Measurements from ENCODE around the gene EEFSEC. TPM values are rescaled to one million over a fixed set of nuclear protein-coding genes. Genes with fewer than 3 reads are reported as not detected.

EEFSEC gene
- total RNA-seq, 1 donor from 2014 or later: 7.1 TPM

DNA sequence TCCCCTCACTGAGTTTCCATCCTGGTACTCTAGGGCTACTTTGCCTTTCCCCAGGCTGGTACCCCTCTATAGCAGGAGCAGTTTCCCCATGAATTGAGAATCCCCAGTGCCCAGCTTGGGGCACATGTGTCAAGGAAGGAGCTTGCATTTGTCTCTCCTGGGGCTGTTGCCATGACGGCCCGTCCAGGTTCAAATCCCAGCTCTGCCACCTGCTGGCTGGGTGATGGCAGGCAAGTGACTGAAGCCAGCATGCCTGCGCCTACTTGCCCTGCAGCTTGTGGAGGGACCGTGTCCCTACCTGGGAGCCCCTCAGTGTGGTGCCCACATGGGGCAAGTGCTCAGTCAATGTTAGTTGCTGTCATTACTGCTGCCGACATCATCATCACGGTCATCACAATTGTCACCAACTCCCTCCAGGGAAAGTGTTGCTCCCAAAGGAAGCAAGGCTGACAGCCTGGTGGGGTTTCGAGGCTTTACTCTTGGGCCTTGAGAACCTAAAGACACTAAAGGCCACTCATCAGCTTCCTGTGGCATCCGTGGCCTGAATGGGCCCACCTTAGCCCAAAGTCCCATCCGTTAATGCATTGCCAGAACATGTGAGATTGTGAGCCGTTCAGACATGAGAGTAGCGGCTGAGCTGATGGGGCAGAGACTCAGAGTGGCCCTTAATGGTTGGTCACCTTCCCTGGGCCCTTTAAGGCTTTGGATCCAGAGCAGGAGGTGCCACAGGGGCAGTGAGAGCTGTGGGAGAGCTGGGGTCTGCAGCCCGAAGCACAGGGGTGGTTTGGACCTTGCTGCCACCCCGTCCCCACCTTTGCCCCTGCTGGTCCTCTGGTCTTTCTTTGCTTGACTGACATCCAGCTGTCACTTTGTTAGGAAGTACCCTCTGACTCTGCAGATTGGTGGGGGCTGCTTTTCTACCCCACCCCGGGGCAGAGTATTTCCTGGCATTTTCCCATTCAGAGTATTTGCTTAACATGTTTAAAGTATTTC is 169.0 kb downstream of the EEFSEC start:
- peak; percentile 77 for DNase-seq (ENCODE audit: low spot score)
- Mint-ChIP-seq H3K27ac (ENCODE audit: unreplicated experiment) (no peak overlapping the region), H3K4me1 (ENCODE audit: unreplicated experiment) (peaks cover 2% of the 10 kb centered on the region), H3K36me3 (ENCODE audit: low read depth, unreplicated experiment) (no peaks in the 10 kb centered on the region), H3K4me3 (ENCODE audit: unreplicated experiment) (no peak overlapping the region), H3K9me3 (ENCODE audit: unreplicated experiment) (no peaks in the 10 kb centered on the region), H3K27me3 (ENCODE audit: unreplicated experiment) (peaks cover 3% of the 10 kb centered on the region)
- TF ChIP-seq, protein P1, sequence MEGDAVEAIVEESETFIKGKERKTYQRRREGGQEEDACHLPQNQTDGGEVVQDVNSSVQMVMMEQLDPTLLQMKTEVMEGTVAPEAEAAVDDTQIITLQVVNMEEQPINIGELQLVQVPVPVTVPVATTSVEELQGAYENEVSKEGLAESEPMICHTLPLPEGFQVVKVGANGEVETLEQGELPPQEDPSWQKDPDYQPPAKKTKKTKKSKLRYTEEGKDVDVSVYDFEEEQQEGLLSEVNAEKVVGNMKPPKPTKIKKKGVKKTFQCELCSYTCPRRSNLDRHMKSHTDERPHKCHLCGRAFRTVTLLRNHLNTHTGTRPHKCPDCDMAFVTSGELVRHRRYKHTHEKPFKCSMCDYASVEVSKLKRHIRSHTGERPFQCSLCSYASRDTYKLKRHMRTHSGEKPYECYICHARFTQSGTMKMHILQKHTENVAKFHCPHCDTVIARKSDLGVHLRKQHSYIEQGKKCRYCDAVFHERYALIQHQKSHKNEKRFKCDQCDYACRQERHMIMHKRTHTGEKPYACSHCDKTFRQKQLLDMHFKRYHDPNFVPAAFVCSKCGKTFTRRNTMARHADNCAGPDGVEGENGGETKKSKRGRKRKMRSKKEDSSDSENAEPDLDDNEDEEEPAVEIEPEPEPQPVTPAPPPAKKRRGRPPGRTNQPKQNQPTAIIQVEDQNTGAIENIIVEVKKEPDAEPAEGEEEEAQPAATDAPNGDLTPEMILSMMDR (IDR thresholded peaks at IDR 0.05; ENCODE audit: unreplicated experiment): peak; percentile 60

DNA sequence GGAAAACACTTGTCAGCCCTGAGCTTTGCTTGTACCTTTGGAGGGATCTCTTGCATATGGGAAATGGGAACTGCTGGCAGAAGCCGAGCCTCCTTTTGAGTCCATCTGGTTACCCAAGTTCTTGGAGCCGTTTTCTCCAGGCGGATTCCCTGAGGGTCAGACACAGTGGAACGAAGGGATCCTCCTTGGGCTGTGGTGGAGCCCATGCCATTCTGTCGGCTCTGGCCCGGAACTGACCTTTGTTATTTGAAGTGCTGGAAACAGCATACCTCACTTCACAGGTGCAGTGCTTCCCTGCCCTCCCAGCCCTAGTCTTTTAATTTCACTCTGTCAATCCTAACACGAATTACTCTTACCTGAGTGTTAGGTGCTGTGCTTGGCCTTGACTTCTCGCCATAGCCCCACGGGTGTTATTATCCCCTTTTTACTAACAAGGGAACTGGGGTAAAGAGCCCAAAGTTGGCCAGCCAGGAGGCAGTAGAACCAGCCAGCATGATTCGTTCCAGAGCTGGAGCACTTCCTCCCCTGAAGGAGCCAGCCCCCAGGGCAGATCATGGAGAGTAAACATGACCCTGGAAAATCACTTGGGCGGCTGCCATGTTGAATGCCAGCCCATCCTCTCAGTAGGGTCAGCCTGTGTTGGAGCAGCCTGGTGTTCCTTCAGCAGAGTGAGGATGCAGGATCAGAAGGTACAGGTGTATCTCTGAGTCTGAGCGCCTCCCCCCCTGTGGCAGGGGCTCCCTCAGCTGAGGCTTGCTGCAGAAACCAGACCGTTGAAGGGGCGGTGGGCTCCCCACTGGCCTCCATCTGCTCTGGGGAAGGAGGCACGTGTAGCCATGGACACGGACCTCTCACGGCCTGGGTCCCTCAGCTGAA is 170.2 kb downstream of the EEFSEC start:
- TF ChIP-seq, protein P1 (IDR thresholded peaks at IDR 0.05; ENCODE audit: unreplicated experiment): no peak
- Mint-ChIP-seq H3K27ac (ENCODE audit: unreplicated experiment) (no peak overlapping the region), H3K4me1 (ENCODE audit: unreplicated experiment) (no peaks in the 10 kb centered on the region), H3K9me3 (ENCODE audit: unreplicated experiment) (no peaks in the 10 kb centered on the region), H3K36me3 (ENCODE audit: low read depth, unreplicated experiment) (no peaks in the 10 kb centered on the region), H3K4me3 (ENCODE audit: unreplicated experiment) (no peak overlapping the region), H3K27me3 (ENCODE audit: unreplicated experiment) (peaks cover 5% of the 10 kb centered on the region)
- DNase-seq (ENCODE audit: low spot score): no peak

DNA sequence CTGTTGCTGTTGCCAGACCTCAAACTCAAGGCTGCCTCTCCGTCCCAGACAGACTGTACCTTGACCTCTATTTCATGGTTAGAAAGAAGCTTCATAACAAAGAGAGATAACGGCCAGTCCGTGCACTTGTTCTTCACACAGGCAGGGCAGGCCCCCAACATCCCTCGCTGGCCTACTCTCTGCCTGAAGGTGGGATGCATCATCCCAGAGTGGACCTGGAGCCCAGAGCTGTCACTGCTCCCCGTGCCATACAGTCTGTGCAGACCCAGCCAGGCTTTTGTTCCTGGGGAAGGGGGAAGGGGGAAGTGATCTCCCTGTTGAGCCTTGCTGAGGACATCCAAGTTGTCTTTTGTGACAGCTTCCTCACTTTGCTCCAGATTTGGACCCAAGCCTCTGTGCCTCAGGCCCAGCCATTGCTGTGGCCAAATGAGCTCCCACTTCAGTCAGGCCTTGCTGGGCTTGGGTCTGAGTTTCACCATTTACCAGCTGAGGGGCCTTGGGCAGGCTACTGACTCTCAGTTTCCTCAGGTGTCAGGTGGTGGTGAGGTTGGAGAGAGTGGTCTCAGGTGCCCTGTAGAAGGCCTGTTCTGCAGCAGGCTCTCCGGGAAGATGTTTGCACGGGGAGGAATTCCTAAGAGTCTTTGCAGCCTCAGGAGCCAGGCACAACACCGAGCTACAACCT is 171.8 kb downstream of the EEFSEC start:
- Mint-ChIP-seq H3K36me3 (ENCODE audit: low read depth, unreplicated experiment) (no peaks in the 10 kb centered on the region), H3K27me3 (ENCODE audit: unreplicated experiment) (peaks cover 5% of the 10 kb centered on the region), H3K27ac (ENCODE audit: unreplicated experiment) (no peak overlapping the region), H3K9me3 (ENCODE audit: unreplicated experiment) (no peaks in the 10 kb centered on the region), H3K4me1 (ENCODE audit: unreplicated experiment) (no peaks in the 10 kb centered on the region), H3K4me3 (ENCODE audit: unreplicated experiment) (no peak overlapping the region)
- DNase-seq (ENCODE audit: low spot score): no peak
- TF ChIP-seq, protein P1 (IDR thresholded peaks at IDR 0.05; ENCODE audit: unreplicated experiment): no peak

DNA sequence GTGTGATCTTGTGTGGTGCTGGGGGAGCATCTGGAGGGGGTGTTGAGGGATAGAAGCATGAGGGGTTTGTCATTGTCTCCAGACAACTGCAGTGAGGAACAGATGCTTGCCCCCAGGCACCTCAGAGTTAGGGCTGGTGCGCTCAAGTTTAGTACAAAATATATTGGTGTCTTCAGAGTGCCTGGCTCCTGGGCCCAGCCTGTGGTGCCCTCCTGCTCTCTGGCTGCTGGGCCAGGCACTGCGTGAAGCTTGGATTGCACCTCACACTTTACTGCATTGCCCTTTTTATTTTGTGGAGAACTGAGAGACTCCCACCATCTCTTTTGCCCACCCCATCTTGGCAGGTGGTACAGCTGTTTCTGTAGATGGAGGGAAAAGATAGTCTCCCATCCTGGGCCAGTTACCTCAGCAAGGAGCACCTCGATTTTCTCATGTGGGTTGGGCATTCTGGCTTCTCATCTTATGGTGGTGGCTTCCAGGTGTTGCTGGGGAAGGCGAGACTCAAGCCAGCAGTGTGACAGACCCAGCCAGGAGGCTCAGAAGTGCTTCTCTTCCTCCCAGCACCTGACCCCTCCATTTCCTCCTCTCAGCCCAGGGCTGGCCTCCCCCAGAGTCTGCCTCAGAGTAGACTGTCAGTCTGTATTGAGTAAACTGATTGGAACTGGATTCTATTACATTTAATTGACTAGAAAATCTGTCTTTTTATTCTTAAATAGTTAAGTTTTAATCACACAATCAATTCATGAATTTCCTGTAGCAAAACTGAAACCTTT is 173.0 kb downstream of the EEFSEC start:
- peaks cover 3% of the 10 kb centered on the region for H3K27me3 Mint-ChIP-seq (ENCODE audit: unreplicated experiment)
- no peaks in the 10 kb centered on the region for H3K4me1 Mint-ChIP-seq (ENCODE audit: unreplicated experiment)
- no peak overlapping the region for H3K27ac Mint-ChIP-seq (ENCODE audit: unreplicated experiment)
- no peak overlapping the region for H3K4me3 Mint-ChIP-seq (ENCODE audit: unreplicated experiment)
- H3K36me3 Mint-ChIP-seq (ENCODE audit: low read depth, unreplicated experiment): no peaks in the 10 kb centered on the region
- DNase-seq (ENCODE audit: low spot score): no peak
- TF ChIP-seq, protein P1 (IDR thresholded peaks at IDR 0.05; ENCODE audit: unreplicated experiment): no peak
- H3K9me3 Mint-ChIP-seq (ENCODE audit: unreplicated experiment): no peaks in the 10 kb centered on the region
